Fibroblast of the aortic adventitia (primary cell): ENCODE results near the gene STARD3. TPM values are rescaled to one million over a fixed set of nuclear protein-coding genes. Genes with fewer than 3 reads are reported as not detected.
A peak's percentile ranks its signal among the peaks of the same experiment; 100 is the strongest.
"Not testable (repeated sequence)": the region's sequence is repeated elsewhere in the genome, so short reads cannot be mapped to it uniquely, and the experiment has no call there.

Source experiments
- DNase-seq: peaks from one replicate; pipeline ENCODE4 v3.0.0-alpha.2; 2010; ENCODE audit warnings: low read depth
- H3K4me3 ChIP-seq: 2 replicates; pipeline ENCODE4 v1.5.1; 2011; ENCODE audit warnings: low read depth, mild to moderate bottlenecking, control low read depth, low read length, moderate library complexity
- CTCF ChIP-seq: IDR thresholded peaks from 2 replicates; pipeline ENCODE4 v1.5.1; 2011; ENCODE audit warnings: mild to moderate bottlenecking, low read length, control low read depth, inconsistent platforms; ENCODE audit not compliant: insufficient read depth
- total RNA-seq: library from RNA; depleted of rRNA; stranded (reverse); fragments of >200 nt; gene quantifications from 2 replicates; pipeline ENCODE4 v1.2.3, GENCODE V29; 2012; ENCODE audit warnings: low replicate concordance

Gene STARD3
- total RNA-seq: 18.6 and 20.8 TPM in 2 replicates

GRCh38 chr17:39636927-39637736 lies at the start of gene STARD3:
TSS of gene STARD3 (plus strand) at chr17:39637144. CDS start at chr17:39653532, 16,388 bp downstream.
- TF ChIP-seq CTCF: peak; percentile 27
- peak within 1 kb of the TSS; percentile 94 for H3K4me3 ChIP-seq
- peak; percentile 85 for DNase-seq

GRCh38 chr17:39590180-39590579 lies 46.8 kb upstream of the STARD3 start:
- DNase-seq, H3K4me3 ChIP-seq: not testable (repeated sequence)

DNA sequence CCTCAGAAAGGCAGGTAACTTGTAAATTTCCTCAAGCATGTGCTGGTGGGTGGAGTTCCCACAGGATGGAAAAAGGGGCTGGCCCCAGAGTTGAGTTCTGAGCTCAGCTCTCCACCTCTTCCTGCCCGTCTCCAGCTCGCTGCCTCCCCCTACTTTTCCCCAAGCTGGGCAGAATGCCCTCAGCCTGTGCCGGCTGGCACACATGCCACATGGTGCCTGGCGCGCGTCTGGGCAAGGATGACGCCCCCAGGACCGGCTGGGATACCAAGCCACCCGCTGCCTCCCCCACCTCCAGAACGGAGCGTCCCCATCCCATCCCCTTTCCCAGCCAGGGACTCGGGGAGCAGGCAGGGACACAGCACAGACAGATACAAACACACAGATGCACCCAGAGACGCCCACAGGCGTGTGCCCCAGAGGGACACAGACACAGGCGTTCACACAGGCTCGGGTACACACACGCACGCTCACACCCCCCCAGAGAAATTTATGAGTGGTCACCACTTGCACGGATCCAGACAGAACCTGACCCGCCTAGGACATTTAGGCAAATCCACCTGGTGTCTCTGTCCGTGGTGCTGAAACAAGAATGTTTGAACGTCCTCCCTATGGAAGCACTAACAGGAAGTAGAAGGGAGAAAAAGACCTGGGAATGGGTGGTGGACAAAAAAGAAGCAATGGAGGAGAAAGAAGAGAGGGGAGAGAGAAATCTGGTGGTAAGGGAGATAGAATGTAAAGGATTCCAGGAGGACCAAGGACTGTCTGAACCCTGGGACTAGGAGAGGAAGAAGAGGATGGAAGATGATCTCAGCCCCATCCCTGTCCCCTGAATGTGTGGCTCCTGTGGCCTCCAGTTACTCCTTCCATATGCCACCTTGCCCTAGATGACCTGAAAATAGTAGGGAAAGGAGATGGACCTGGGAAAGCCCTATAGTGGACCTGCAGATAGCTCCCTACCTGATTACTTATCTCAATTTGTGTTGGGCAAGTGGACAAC lies 44.7 kb upstream of the STARD3 start:
- DNase-seq: peak; percentile 60
- TF ChIP-seq CTCF: no peak
- no peak overlapping the region for H3K4me3 ChIP-seq

DNA sequence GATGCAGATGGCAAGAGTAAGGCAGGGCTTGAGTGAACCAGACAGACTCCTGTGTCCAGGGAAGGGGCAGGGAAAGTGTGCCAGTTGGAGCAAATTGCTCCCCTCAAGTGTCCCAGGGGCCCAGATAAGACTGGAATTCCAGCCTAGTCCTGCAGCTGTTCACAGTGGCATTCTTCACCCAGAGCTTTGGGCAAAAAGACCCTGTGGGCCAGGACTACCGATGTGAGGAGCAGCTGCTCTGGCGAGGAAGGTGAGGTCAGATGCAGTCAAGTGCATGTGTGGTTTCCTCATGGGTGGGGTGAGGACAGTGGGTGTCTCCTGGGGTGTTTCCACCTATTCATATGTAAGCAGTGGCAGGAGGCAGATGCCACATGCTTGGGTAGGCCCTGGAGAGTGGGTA lies 43.6 kb upstream of the STARD3 start:
- DNase-seq: no peak
- TF ChIP-seq CTCF: no peak
- H3K4me3 ChIP-seq: no peak overlapping the region

- no peak for DNase-seq
- H3K4me3 ChIP-seq: no peak overlapping the region
- no peak for TF ChIP-seq CTCF
Observed at GRCh38 chr17:39595294-39595693, 41.6 kb upstream of the STARD3 start.

- no peak for TF ChIP-seq CTCF
- H3K4me3 ChIP-seq: no peak overlapping the region
- no peak for DNase-seq
Observed at GRCh38 chr17:39595928-39596510, 40.9 kb upstream of the STARD3 start.
